Measurements from ENCODE around the gene C1orf159.

C1orf159 gene

GRCh38 chr1:1038694-1039093 lies 77.2 kb downstream of the C1orf159 start:
- no peak for DNase-seq (ENCODE audit: low read depth in 2 of 2)

- DNase-seq (ENCODE audit: low read depth in 2 of 2): no peak
Measured at GRCh38 chr1:1037366-1038327, 78.2 kb downstream of the C1orf159 start.

GRCh38 chr1:1035291-1035943 lies 80.5 kb downstream of the C1orf159 start:
- no peak for DNase-seq (ENCODE audit: low read depth in 2 of 2)

GRCh38 chr1:1034439-1034781 lies 81.5 kb downstream of the C1orf159 start:
- DNase-seq (ENCODE audit: low read depth in 2 of 2): no peak

GRCh38 chr1:1033731-1034438 lies 82.0 kb downstream of the C1orf159 start:
- DNase-seq (ENCODE audit: low read depth in 2 of 2): no peak

- DNase-seq (ENCODE audit: low read depth in 2 of 2): peak; percentile 89 to 91
Measured at GRCh38 chr1:1033009-1033587, 82.8 kb downstream of the C1orf159 start.

- no peak for DNase-seq (ENCODE audit: low read depth in 2 of 2)
Measured at GRCh38 chr1:1032424-1032823, 83.5 kb downstream of the C1orf159 start.
